ENCODE data around the gene SPTBN2. TPM values are rescaled to one million over a fixed set of nuclear protein-coding genes. Genes with fewer than 3 reads are reported as not detected.

SPTBN2 gene
- total and polyA plus RNA-seq, 2 of the 8 experiments (the other 6 are each of a cell fraction or from before 2014, with no cell fraction given) = 19.1 to 69.0 TPM

DNA sequence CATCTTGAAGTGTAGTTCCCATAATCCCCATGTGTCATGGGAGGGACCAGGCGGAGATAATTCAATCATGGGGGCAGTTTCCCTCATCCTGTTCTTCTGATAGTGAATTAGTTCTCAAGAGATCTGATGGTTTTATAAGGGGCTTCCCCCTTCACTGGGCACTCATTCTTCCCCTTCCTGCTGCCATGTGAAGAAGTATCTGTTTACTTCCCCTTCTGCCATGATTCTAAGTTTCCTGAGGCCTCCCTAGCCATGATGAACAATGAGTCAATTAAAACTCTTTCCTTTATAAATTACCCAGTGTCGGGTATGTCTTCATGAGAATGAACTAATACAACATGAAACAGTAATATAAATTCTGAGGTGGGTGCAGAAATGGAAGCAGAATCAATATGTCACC lies 12.1 kb upstream of the SPTBN2 start:
- no peaks in the 10 kb centered on the region for H3K27me3 ChIP-seq (replicated peaks in 1 of 4; ENCODE audit: control insufficient read depth in 3 of 4, extremely low read depth in 1 of 4, insufficient read depth in 3 of 4, low read length in 3 of 4)
- H2BK12ac ChIP-seq (ENCODE audit: low read depth, low read length) = no peak overlapping the region
- H2AK5ac ChIP-seq (ENCODE audit: low read depth, low read length) = no peak overlapping the region
- no peak for DNase-seq (ENCODE audit: low read depth in 1 of 2, low spot score in 2 of 2)
- H3K36me3 ChIP-seq (ENCODE audit: control insufficient read depth in 2 of 4, insufficient read depth in 4 of 4, low read length in 3 of 4) = no peaks in the 10 kb centered on the region
- H3K4me3 ChIP-seq (ENCODE audit: extremely low read depth in 1 of 4, insufficient read depth in 2 of 4, low read depth in 3 of 4, low read length in 4 of 4) = no peak overlapping the region
- H3K18ac ChIP-seq (ENCODE audit: extremely low read depth, low read length) = no peak overlapping the region
- H3K23ac ChIP-seq (ENCODE audit: insufficient read length) = no peak overlapping the region
- POLR2A ChIA-PET (ENCODE audit: partially characterized antibody) = interaction anchor here (0.8 to 1.4 kb wide), 3 partner anchors 10 to 101 kb away, joined by 3 to 4 read pairs (median 3); no protein-coding TSS in a partner anchor
- no peak overlapping the region for H3K27ac ChIP-seq (ENCODE audit: low read depth, low read length)
- H2BK120ac ChIP-seq (replicated peaks; ENCODE audit: low read depth, low read length) = no peak overlapping the region
- H3K9me3 ChIP-seq (ENCODE audit: insufficient read depth in 2 of 2, low read depth in 1 of 2, low read length in 1 of 2) = no peaks in the 10 kb centered on the region
- 90% methylated on average over 2 of the region's 2 CpGs; no CpG with 5 or more reads in 1 of the 2 experiments for WGBS, 2 experiments (ENCODE audit: extremely low coverage in 1 of 2, insufficient coverage in 1 of 2, insufficient read length in 1 of 2, insufficient replicate concordance in 2 of 2, low coverage in 1 of 2, low lambda C conversion rate in 2 of 2, missing lambda C conversion rate in 1 of 2)
- no peak overlapping the region for H3K56ac ChIP-seq (replicated peaks; ENCODE audit: insufficient read length, low read depth, low read length)
- no peak overlapping the region for H2BK20ac ChIP-seq (ENCODE audit: low read length)
- CTCF ChIA-PET (ENCODE audit: partially characterized antibody) = interaction anchor here (0.8 to 3.4 kb wide), 3 partner anchors 9 to 11 kb away, joined by 3 to 10 read pairs (median 5); no protein-coding TSS in a partner anchor
- H4K91ac ChIP-seq (replicated peaks; ENCODE audit: insufficient read length, low read length) = no peak overlapping the region
- H3K23me2 ChIP-seq (ENCODE audit: low read depth, low read length) = peaks cover 9% of the 10 kb centered on the region; the same call in 1 of the 2 replicates
- H2BK15ac ChIP-seq (ENCODE audit: low read length) = no peak overlapping the region
- H3K4ac ChIP-seq (replicated peaks; ENCODE audit: insufficient read length, low read depth, low read length) = no peak overlapping the region
- no peak for FAIRE-seq
- no peak overlapping the region for H4K5ac ChIP-seq (ENCODE audit: insufficient read length, low read depth, low read length)
- no peak overlapping the region for H2BK5ac ChIP-seq (ENCODE audit: low read depth, low read length)
- H3K9ac ChIP-seq (replicated peaks in 1 of 4; ENCODE audit: extremely low read depth in 1 of 4, low read depth in 3 of 4, low read length in 3 of 4) = no peak overlapping the region
- no peaks in the 10 kb centered on the region; a peak in 1 of 4 replicates for H3K79me2 ChIP-seq (ENCODE audit: control insufficient read depth in 1 of 2, insufficient read depth in 2 of 2, low read length in 2 of 2)
- H2AFZ ChIP-seq (ENCODE audit: low read length) = no peak overlapping the region
- no peaks in the 10 kb centered on the region for H4K20me1 ChIP-seq (replicated peaks in 1 of 2; ENCODE audit: control insufficient read depth in 1 of 2, insufficient read depth in 2 of 2, low read length in 2 of 2)
- peaks cover 0 to 2% (median 1%) of the 10 kb centered on the region in 4 experiments; a peak in 2 of 7 replicates for H3K4me1 ChIP-seq (replicated peaks in 1 of 4; ENCODE audit: control insufficient read depth in 3 of 4, insufficient read depth in 4 of 4, low read length in 3 of 4)
- H3K79me1 ChIP-seq (ENCODE audit: low read depth, low read length) = no peaks in the 10 kb centered on the region; the same call in 1 of the 2 replicates
- no peak overlapping the region for H3K14ac ChIP-seq (ENCODE audit: insufficient read length)
- H4K8ac ChIP-seq (ENCODE audit: extremely low read depth, insufficient read depth, low read length) = no peak overlapping the region
- TF ChIP-seq KDM1A (IDR thresholded peaks at IDR 0.05; ENCODE audit: borderline replicate concordance, low read length) (no peak), TAF7 (optimal IDR thresholded peaks at IDR 0.05; ENCODE audit: borderline replicate concordance, low read depth, low read length) (no peak), NRF1 (IDR thresholded peaks at IDR 0.05; ENCODE audit: low read depth, low read length) (no peak), POU5F1 (IDR thresholded peaks at IDR 0.05; ENCODE audit: low read depth, low read length) (no peak), TCF12 (IDR thresholded peaks at IDR 0.05; ENCODE audit: low read depth, low read length) (no peak), HDAC2 (IDR thresholded peaks at IDR 0.05; ENCODE audit: borderline replicate concordance in 1 of 2, low read depth in 2 of 2, low read length in 2 of 2) (no peak)
- H3K4me2 ChIP-seq (ENCODE audit: insufficient read depth in 1 of 2, low read depth in 2 of 2, low read length in 2 of 2) = no peak overlapping the region

Data from H1 (cell line).